ENCODE measurements around the gene CYBC1.
"Not testable (repeated sequence)": the region's sequence is repeated elsewhere in the genome, so short reads cannot be mapped to it uniquely, and the experiment has no call there.

CYBC1 gene

DNA sequence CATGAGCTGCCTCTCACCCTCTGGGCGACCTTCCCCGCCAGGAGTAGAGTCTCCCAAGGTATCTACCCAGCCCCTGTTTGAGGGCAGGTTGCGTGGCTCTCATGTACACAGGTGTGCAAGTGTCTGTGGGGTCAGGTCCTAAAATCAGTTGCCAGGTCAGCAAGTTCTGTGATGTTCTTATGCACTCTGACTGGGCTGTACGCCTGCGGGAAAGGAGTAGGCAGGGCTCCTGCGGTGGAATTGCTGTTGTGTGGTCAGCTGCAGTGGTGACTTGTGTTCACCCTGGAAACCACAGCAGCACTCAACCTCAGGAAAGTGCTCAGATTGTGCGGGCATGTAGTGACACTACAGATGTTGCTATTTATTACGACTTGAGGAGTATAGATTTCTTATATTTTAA, 27.4 kb upstream of the CYBC1 start:
- DNase-seq, result no peak

GRCh38 chr17:82475458-82475857, 24.9 kb upstream of the CYBC1 start:
- DNase-seq, result no peak

GRCh38 chr17:82474223-82475010, 23.9 kb upstream of the CYBC1 start:
- no peak for DNase-seq

- no peak for DNase-seq
Observed at GRCh38 chr17:82470065-82470464, 19.5 kb upstream of the CYBC1 start.

GRCh38 chr17:82468692-82469091, 18.1 kb upstream of the CYBC1 start:
- no peak for DNase-seq

- no peak for DNase-seq
Observed at GRCh38 chr17:82465023-82465603, 14.6 kb upstream of the CYBC1 start.

DNA sequence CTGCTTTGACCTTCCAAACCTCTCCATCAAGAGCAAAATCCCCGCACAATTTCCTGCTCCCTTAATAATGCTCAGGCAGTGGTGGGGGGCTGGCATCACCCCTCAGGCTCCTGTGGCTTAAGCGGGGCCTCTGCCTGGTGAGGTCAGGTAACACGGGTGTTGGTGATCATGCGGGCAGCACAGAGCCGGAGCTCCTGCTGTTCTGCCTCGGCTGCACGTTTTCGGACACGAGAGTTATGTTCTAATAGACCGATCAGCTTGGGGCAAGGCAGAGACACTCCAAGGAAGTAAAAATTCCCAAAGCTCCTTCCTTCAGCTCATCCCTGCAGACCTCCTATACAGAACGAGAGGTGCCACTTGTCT, 14.0 kb upstream of the CYBC1 start:
- DNase-seq, result no peak

GRCh38 chr17:82463925-82464566, 13.5 kb upstream of the CYBC1 start:
- DNase-seq, result no peak

- no peak for DNase-seq
Observed at GRCh38 chr17:82463391-82463790, 12.8 kb upstream of the CYBC1 start.

DNA sequence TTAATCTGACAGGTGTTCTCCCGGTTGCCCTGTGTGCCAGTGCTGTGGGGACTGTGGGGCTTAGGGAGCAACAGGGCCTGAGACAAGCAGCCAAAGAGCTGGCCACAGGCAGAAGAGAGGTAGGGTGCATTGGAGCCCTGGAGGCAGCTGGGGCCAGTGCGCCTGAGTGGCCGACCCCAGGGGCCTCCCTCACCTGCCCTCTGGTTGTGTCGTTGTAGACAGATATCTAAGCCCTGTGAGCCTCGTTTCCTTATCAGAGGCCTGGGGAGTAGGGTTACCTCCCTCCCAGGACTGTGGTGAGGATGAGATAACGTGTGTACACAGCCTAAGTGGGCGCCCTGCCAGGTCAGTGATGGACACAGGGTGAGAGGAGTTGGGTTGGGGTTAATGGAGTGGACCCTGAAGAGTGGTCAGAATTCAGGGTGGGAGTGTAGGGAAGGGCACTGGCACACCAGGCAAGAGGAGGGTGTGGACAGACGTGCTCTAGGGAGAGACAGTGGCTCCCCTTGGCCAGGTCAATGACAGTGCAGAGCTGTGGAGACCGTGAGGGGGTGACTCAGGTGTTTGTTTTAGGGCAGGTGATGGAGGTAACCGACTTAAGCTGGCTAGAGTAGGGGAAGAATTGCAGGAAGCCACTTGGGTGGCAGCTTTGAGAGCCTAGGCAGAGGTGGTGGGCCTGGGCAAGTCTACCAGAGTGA, 11.4 kb upstream of the CYBC1 start:
- DNase-seq, result no peak

DNA sequence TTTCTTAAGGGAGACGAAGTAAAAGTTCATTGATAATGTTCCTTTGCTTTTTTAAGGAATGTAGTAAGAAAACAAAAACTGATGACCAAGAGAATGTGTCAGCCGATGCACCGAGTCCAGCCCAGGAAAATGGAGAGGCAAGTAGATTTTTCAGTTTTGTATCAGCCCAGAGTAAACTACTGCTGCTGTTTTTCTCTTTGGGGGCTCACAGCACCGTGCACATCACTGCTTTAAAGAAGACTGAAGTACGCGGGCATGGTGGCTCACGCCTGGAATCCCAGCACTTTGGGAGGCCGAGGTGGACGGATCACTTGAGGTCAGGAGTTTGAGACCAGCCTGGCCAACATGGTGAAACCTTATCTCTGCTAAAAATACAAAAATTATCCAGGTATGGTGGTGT, 9.4 kb upstream of the CYBC1 start:
- not testable (repeated sequence) for DNase-seq

DNA sequence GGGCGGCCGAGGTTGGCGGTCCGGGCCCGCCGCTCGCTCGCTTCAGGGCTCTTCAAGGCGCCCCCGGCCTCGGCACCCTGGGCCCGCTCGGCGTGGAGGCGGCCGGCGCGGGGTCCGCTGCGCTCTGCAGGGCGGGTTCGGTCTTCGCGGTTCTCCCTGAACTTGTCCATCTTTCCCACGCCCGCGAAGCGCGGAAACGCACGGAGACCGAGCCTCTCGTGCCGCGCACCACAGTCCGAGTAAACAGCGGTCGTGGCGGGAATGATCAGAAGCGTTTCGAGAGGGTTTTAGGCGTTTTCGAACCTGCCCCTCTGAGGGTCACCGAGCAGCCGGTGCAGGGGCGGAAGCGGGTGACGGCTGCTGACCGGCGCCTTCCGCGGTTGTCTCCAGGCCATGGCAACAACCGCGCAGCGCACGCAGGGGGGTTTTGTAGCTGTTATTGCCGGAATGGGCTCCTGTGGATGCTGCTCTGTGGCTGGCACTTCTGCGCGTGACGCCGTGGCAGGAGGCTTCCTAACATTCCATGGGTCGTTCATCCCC, 8.4 kb upstream of the CYBC1 start:
- no peak for DNase-seq

- peak; percentile 97 for DNase-seq
Observed at GRCh38 chr17:82458179-82458884, 7.8 kb upstream of the CYBC1 start, which contains the start of gene NARF. NARF (plus strand) TSS chr17:82458741; CDS start chr17:82458804, 63 bp downstream.

GRCh38 chr17:82457929-82458178, 7.3 kb upstream of the CYBC1 start:
- DNase-seq, result no peak

DNA sequence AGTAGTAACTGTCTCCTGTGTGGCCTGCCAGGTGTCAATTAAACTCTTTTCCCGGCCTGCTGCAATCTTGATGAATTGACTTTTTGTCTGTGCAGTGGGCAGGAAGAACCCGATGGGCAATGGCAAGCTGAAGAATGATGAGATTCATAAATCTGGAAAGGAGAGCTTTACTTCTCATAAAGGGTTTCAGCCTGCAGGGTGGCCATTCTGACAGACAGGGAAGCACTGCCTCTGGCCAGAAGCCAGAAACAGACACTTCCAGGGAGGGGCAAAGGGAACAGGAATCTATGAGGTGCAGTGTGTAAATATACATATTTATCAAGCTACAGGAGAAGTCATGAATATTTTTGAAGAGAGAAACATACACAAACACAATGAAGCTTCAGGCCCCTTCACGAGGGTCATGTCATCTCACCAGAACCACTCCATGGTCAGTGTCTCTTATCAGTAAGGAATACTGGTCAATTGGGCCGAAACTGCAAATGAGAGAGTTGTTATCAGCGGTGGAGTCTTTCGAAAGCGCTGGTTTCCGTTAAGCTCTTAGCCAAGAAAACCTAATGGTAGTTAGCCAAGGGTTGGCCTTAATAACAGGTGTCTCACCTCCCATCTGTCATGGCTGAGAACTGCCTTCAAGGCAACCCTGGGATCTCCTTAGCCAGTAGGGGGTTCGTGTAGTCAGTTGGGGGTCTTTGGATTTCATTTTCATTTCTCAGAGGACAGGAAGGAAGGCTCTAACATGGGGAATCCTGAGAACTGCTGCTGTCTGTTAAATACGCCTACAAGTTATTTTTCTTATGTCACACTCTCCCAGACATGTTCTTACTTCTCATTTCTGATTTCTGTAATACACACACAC, 6.7 kb upstream of the CYBC1 start:
- no peak for DNase-seq

- not testable (repeated sequence) for DNase-seq
Observed at GRCh38 chr17:82453706-82454105, 3.2 kb upstream of the CYBC1 start.

DNA sequence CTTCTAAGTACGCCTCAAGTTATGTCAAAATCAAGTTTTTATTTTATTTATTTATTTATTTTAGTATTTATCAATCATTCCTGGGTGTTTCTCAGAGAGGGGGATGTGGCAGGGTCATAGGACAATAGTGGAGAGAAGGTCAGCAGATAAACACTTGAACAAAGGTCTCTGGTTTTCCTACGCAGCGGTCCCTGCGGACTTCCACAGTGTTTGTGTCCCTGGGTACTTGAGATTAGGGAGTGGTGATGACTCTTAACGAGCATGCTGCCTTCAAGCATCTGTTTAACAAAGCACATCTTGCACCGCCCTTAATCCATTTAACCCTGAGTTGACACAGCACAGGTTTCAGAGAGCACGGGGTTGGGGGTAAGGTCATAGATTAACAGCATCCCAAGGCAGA, 2.6 kb upstream of the CYBC1 start:
- not testable (repeated sequence) for DNase-seq

DNA sequence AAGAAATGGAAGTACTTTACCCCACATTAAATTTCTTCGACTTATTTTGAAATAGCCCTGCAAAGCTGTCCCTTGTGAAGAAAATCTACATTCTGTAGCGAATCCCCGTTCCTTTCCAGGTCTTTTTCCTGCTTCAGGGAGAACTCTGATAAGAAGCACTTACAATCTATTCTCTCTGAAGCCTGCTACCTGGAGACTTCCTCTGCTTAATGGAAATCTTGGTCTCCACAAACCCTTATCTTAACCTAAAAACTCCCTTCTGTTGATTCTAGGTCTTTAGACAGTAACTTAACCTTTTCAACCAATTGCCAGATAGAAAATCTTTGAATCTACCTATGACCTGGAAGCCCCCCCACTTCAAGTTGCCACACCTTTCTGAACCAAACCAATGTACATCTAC, 1.6 kb upstream of the CYBC1 start:
- DNase-seq, result no peak

DNA sequence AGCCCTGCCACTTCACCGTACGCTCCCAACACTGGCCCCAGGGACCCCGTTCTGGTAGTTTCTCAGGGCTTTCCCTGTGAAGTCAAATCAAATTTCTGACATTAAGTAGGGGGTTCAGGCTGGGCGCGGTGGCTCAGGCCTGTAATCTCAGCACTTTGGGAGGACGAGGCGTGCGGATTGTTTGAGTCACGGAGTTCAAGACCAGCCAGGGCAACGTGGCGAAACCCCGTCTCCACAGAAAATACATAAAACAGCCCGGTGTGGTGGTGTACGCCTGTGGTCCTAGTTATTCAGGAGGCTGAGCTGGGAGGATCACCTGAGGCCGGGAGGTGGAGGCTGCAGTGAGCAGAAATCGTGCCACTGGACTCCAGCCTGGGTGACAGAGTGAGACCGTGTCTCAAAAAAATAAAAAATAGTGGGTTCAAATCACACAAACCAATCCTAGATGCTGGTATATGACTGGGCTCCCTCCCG, 632 bp downstream of the CYBC1 start:
- DNase-seq, result peak; percentile 62

DNA sequence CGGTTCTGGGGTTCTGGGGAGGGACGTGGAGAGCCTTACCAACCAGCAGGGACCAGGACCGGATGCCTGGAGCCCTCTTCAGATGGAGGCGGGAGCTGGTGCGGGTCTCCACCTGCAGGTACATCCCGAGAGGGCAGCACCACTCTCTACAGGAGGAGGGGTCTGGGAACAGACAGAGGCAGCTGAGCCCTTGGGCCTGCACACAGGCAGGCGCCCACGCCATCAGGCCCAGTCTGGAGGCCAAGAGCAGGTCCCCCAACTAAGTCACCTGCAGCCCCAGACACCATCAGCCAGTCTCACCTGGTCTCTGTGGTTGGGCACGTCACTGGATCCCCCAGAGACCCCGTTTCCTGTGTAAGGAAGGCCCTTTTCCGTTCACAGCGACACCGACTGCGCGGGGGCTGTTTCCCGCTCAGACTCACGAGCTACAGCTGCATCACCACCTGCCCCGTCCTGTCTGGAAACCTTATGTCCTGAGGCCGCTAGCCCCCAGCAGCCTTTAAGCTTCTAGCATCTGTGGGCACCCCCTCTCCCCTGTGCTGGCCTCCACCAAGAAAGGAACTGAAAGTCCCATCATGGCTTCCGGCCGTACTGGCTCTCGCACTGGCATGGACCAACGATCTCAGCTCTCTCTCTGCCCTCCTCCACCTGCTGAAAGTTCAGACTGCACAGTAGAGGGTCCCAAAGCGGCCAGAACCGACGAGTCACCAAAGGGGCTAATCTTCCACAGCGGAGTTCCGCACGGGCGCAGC, 1.2 kb downstream of the CYBC1 start:
- DNase-seq, result peak; percentile 61

DNA sequence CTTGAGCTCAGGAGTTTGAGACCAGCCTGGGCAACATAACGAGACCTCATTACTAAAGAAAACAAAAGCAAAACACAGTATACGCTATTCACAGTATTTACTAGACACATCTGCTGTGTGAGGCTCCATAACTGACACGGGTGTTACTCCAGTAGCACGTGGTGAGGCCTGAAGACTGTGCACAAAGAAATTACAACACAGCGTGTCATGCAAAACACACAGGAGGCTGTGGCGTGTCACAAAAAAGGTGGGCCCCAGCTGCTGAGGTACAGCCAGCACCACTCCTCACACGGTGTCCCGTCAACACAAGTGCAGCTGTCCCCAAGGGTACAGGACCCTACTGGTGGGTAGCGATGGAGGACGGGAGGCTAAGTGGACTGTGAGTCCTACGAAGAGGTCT, 2.7 kb downstream of the CYBC1 start:
- DNase-seq, result no peak
